SH-SY5Y (cell line): ENCODE measurements around the gene CASKIN2.

Source experiments
- GATA2 ChIP-seq: IDR thresholded peaks from 2 replicates; pipeline ENCODE4 v1.6.1; 2011; ENCODE audit warnings: mild to moderate bottlenecking, low read depth, low read length
- GATA3 ChIP-seq: IDR thresholded peaks from 2 replicates; pipeline ENCODE4 v1.6.1; 2011; ENCODE audit warnings: low read depth, mild to moderate bottlenecking, low read length, moderate library complexity

GRCh38 chr17:75476752-75477489 is 38.4 kb downstream of the CASKIN2 start:
- TF ChIP-seq GATA2: no peak
- no peak for TF ChIP-seq GATA3
